SH-SY5Y (cell line): ENCODE results near the gene RNF208.

Experiments used
- GATA2 ChIP-seq: IDR thresholded peaks from 2 replicates; pipeline ENCODE4 v1.6.1; 2011; ENCODE audit warnings: mild to moderate bottlenecking, low read depth, low read length
- GATA3 ChIP-seq: IDR thresholded peaks from 2 replicates; pipeline ENCODE4 v1.6.1; 2011; ENCODE audit warnings: low read depth, mild to moderate bottlenecking, low read length, moderate library complexity

DNA sequence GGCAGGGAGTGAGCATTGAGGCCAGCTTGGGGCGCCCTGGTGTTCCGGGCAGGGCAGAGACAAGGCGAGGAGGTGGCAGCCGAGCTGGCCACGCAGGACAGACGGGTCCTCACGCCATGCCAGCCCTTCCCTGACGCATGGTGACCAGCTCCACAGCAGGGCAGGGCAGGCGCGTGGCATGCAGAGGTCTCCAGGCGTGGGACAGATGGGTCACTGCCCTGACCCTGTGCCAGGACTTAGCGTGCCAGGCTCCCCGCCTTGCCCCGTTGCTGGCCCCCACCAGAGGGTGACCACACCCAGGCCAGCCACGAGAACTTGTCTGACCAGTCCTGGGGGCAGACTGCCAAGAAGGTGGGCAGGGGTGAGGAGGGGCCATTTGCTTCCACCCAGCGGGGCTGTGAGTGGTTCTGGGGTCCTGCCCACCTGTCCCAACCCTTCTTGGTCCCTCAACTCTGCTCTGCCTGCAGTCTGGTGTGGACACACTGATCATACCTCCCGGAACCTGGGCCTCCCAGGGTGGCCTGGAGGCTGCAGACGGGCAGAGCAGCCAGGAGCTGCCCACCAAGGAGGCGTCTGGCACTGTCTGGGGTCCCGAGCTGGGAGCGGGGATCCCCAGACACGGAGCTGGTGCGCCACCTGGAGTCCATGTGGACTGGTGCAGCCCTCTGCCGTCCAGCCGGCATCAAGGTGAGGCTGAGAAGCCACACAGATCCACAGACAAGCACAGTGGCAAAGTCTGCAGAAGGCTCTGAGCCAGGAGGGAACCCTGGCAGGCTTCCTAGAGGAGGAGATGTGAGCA is 5.2 kb upstream of the RNF208 start, which contains the start of gene RNF224:
- TF ChIP-seq GATA3 (no peak), GATA2 (no peak)
